GM18517 (cell line): Measurements from ENCODE around the gene IFT43.

Source experiments
- ATAC-seq: cut with Tn5 transposase; IDR thresholded peaks from one replicate; pipeline ENCODE4 v1.9.1; 2021; ENCODE audit warnings: mild to moderate bottlenecking, moderate library complexity; ENCODE audit not compliant: unreplicated experiment

The IFT43 gene

GRCh38 chr14:76073717-76074116 is 88.2 kb downstream of the IFT43 start:
- ATAC-seq: no peak

GRCh38 chr14:76077340-76077739 is 91.8 kb downstream of the IFT43 start:
- ATAC-seq: no peak

GRCh38 chr14:76078501-76078900 is 92.9 kb downstream of the IFT43 start:
- ATAC-seq: no peak

- ATAC-seq: no peak
Measured at GRCh38 chr14:76080025-76080424, 94.5 kb downstream of the IFT43 start.

- no peak for ATAC-seq
Measured at GRCh38 chr14:76080471-76080870, 94.9 kb downstream of the IFT43 start.

- no peak for ATAC-seq
Measured at GRCh38 chr14:76081642-76082041, 96.1 kb downstream of the IFT43 start.

GRCh38 chr14:76083796-76084765 is 98.5 kb downstream of the IFT43 start:
- no peak for ATAC-seq

GRCh38 chr14:76085358-76085757 is 99.8 kb downstream of the IFT43 start:
- no peak for ATAC-seq

- ATAC-seq: no peak
Measured at GRCh38 chr14:76086636-76087035, 101.1 kb downstream of the IFT43 start.

GRCh38 chr14:76088326-76088725 is 102.8 kb downstream of the IFT43 start:
- no peak for ATAC-seq

GRCh38 chr14:76088771-76089571 is 103.4 kb downstream of the IFT43 start:
- ATAC-seq: no peak

- ATAC-seq: no peak
Measured at GRCh38 chr14:76089575-76089974, 104.0 kb downstream of the IFT43 start.

- ATAC-seq: no peak
Measured at GRCh38 chr14:76090616-76091391, 105.2 kb downstream of the IFT43 start.

- ATAC-seq: no peak
Measured at GRCh38 chr14:76093077-76093476, 107.5 kb downstream of the IFT43 start.

- ATAC-seq: no peak
Measured at GRCh38 chr14:76096257-76096656, 110.7 kb downstream of the IFT43 start.

- no peak for ATAC-seq
Measured at GRCh38 chr14:76097547-76097946, 112.0 kb downstream of the IFT43 start.

GRCh38 chr14:76098047-76098446 is 112.5 kb downstream of the IFT43 start:
- no peak for ATAC-seq

GRCh38 chr14:76098916-76099675 is 113.5 kb downstream of the IFT43 start:
- no peak for ATAC-seq

- ATAC-seq: no peak
Measured at GRCh38 chr14:76100236-76100635, 114.7 kb downstream of the IFT43 start.
